ENCODE results near the gene MMRN2.
"Not testable (repeated sequence)": the region's sequence is repeated elsewhere in the genome, so short reads cannot be mapped to it uniquely, and the experiment has no call there.

MMRN2 gene

DNA sequence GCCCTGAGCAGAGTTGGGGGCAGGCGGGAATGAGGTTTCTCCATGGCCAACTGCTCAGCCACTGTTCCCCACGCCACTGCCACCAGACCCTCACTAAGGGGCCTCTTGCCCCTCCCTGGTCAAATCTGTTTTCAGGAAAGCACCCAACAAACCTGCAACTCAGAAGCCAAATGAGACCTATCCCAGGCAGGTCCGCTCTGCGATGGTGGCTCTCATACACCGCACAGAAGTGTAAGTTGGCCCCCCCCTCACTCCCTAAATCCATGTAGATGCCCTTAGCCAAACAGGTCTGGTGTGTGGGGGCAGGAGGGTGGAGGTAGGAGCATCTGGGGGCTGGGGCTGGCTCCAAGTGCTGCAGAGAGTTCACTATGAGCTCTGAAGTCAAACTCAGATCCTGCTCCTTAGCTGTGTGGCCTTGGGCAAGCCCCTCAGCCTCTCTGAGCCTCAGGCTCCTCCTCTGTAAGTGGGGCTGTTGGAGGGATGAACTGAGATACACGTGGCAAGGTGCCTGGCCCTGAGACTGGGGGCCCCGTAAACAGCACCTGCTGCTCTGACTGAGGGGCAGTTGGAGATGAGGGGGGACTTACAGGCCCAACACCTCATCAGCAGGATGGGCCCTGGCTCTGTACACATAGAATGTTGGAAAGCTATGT lies 1.1 kb downstream of the MMRN2 start:
- DNase-seq (ENCODE audit: extremely low read depth in 1 of 2, low read depth in 1 of 2), result no peak

DNA sequence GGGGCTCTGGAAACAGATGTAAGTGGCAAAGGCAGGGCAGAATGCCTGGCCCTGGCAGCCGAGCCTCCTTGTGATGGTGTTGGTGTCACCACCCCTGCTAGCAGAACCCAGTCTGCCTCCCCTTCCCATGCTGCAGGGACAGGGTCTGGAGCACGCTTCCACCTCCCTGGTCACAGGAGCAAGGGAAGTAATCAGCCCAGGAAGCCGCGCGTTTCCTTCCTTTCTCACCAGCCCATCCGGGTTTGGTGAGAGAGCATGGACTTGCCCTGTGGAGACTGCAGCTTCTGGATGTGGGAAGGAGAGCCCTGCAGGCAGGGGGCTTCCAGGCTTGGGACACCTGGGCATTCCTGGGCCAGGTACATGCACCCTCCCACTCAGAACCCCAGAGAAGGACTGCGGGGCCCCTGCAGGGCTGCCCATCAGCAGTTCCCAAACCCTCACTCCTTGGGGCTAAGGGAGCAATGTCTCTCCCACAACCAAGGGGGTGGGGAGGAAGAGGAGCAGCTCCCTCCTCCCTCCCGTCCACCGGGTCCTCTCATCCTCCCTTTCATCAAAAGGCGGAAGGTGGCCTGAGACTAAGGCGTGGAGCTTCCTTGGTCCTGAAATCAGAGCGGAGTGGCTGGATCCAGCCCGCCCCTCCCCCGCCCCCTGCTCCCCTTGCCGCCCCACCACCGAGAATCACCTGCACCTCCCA lies 1.8 kb downstream of the MMRN2 start:
- no peak for DNase-seq (ENCODE audit: extremely low read depth in 1 of 2, low read depth in 1 of 2)

DNA sequence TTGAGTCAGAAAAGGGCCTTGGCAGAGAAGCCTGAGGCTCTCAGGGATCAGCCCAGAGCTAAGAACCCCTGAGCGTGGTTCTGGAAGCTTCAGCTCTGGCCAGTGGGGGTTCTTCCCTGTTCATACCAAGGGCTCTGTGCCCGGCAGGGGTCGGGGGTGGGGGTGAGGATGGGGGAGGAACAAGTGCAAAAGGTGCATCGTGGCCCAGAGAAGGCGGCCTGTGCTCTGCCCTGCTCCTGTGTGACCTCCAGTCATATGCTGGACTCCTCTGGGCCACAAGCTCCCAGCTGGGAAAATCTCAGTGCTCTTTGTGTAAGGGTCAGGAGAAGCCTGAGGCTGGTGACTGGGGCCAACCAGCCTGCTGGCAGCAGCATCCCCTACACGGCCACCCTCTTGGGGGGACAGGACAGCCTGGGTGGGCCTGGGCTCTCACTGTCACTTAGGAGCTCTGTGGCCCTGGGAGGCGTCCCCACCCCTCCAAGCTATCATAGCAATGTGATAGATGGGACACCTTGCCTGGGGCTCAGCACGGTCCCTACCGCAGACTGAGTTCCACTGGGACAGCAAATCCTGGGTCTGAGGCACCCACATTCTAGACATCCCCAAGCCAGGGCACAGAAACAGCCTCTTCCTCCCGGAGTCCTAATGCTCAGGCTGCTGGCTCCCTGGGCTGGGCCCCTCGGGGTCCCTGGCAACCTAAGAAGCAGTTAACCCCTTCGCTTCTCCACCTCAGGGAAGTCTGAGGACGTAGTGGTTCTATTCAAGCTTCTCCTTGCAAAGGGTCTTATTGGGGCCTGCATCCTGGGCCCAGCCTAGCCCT lies 2.5 kb downstream of the MMRN2 start:
- no peak for DNase-seq (ENCODE audit: extremely low read depth in 1 of 2, low read depth in 1 of 2)

DNA sequence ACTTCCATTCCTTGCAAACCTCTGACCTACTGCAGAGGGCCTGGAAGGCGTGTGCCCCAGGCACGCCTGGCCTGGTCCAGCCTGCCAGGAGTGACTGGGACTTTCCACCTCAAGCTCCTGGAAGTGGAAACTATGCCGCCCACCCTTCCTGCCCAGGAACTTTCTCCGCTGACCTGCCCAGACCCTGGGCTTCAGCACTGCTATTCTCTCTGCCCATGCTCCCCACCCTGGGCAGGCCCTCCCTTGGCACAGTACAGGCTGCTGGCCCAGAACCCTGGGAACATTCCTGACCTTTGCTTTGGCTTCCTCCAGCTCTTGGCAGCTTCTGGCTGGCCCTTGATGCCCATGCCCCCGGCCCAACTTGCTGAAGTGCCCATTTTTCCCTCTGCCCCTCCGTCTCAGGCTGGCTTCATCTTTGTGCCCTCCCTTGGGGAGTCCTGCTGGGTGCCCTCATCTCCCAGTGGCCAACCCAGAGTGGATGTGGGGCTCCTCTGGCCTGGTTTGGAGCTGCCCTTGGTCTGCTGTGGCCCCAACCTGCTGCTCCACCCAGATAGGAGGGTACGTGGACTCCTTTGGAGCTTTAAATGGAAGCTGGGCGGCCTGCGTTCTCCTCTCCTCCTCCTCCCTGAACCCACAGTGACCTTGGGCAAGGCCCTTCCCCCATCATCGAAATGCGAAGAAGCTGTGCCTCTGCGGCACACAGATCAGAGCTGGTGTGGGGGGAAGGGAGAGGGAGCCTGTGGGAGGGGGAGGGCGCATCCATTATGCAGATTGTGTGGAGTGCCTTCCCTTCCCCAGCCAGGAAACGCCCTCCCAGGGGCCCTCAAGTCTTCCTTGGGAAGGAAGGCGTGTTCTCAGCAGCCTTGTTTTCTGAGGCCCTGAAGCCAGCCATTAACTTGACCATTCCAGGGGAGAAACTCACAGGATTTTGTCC lies 3.4 kb downstream of the MMRN2 start:
- no peak for DNase-seq (ENCODE audit: extremely low read depth in 1 of 2, low read depth in 1 of 2)

DNA sequence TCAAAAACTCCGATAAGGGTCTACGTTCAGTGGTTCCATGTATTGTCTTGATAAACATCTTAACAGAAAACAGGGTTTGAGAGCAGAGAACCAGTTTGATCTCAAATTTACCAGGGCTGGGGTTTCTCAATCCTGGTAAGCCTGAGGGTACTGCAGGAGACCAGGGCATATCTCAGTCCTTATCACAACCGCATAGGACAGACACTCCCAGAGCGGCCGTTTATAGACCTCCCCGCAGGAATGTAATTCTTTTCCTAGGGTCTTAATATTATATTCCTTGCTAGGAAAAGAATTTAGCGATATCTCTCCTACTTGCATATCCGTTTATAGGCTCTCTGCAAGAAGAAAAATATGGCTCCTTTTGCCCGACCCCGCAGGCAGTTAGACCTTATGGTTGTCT lies 4.7 kb downstream of the MMRN2 start:
- not testable (repeated sequence) for DNase-seq (ENCODE audit: extremely low read depth in 1 of 2, low read depth in 1 of 2)

DNA sequence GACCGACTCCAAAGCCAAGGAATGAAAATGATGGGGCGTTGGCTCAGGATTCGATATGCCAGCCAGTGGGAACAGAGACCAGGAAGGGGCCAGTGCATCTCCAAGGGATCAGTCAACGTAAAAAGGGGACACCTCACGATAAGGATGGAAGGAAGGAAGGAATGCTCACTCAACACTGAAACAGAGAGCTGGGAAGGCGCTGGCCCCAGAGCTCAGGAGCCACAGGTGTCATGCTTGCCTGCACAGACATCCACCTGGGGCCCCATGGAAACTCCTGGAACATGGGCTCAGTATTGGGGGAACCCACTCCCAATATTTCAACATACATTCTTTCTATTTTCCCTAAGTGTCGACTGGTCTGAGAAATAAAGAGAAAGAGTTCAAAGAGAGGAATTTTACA lies 5.3 kb downstream of the MMRN2 start:
- no peak for DNase-seq (ENCODE audit: extremely low read depth in 1 of 2, low read depth in 1 of 2)

DNA sequence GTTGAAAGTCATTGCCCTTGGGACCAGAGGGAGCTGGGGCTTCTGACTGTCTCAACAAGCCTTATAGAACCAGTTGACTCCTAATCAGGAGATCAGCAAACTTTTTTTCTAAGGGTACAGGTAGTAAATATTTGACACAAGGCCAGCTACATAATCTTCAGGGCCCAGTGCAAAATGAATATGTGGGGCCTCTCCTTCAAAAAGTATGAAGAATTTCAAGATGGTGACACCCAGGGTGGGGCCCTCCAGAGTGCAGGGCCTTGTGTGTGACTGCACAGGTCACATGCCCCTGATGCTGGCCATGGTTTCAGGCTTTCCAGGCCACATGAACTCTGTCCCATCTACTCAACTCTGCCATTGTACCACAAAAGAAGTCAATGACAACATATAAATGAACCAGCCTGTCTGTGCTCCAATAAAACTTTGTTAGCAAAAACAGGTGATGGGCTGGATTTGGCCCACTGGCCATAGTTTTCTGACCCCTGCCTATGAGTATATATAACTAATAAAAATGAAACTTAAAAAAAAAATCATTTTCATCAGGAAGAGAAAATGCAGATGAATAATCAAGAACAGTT lies 6.1 kb downstream of the MMRN2 start:
- DNase-seq (ENCODE audit: extremely low read depth in 1 of 2, low read depth in 1 of 2), result no peak

DNA sequence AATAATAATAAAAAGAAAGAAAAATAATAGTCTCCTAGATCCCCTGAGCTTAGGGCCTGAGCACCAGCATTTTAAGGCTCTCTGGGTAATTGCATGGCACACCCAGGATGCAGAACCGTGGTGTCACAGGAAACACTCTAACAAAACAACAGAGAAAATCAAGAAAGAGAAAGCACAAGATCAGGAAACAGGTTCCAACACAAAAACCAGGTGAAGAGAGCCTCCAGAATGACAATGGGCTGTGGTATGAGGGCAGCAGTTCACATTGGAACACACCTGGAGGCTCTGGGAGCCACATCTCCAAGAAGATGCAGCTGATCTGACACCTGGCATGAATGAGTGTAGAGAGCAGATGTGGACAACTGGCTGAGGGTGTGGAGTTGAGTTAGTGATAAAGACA lies 7.1 kb downstream of the MMRN2 start:
- no peak for DNase-seq (ENCODE audit: extremely low read depth in 1 of 2, low read depth in 1 of 2)

DNA sequence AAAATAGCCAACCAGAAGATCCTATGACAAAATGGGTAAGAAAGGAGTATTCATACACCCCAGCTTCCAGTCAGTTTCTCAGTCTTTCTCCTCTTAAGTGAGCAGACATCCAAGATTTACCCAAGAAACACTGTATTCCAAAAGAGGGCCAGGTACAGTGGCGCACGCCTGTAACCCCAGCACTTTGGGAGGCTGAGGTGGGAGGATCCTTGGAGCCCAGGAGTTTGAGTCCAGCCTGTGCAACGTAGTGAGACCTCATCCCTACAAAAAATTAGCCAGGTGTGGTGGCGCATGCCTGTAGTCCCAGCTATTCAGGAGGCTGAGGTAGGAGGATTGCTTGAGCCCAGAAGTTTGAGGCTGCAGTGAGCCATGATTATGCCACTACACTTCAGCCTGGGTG lies 9.6 kb downstream of the MMRN2 start:
- DNase-seq (ENCODE audit: extremely low read depth in 1 of 2, low read depth in 1 of 2), result not testable (repeated sequence)

DNA sequence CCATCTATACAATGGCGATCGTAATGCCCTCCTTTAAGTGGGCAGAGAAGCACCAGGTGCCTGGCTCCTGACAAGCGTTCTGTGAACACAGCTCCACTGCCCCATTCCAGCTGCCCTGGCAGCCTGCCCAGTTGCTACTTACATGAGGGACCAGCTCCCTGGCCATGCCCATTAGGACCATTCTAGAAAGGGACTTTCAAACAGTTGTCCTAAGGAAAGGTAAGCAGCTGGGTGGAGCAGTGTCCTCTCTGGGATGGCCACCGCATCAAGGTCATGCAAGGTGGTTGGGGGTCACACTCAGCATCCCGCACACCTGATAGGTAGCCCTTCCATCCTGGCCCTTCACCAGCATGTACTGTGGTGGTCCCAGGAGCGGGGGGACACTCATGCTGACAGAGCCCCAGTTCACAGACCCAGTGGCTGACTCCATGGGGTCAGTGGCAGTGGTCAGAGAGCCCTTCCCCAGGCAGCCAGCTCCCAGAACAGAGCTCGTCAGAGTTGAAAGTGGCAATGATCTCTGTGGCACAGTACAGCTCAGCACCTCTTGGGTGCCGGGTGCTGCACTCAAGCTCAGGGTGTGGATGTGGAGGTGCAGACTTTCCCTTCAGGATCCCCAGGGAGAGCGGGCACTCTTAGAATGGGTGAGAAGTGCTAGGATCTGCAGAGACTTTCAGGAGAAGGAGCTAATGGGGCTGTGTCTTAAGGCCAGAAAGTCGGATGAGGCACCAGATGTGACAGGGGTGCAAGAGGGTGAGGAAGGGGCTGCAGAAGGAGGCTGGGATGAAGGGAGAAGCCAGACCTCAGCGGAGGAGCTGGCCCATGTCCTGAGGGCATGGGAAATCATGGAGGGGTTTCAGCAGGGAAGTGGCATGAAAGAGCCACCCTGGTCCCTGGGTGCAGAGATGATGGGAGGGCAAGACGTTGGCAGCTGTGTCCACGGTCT lies 10.9 kb downstream of the MMRN2 start:
- no peak for DNase-seq (ENCODE audit: extremely low read depth in 1 of 2, low read depth in 1 of 2)

DNA sequence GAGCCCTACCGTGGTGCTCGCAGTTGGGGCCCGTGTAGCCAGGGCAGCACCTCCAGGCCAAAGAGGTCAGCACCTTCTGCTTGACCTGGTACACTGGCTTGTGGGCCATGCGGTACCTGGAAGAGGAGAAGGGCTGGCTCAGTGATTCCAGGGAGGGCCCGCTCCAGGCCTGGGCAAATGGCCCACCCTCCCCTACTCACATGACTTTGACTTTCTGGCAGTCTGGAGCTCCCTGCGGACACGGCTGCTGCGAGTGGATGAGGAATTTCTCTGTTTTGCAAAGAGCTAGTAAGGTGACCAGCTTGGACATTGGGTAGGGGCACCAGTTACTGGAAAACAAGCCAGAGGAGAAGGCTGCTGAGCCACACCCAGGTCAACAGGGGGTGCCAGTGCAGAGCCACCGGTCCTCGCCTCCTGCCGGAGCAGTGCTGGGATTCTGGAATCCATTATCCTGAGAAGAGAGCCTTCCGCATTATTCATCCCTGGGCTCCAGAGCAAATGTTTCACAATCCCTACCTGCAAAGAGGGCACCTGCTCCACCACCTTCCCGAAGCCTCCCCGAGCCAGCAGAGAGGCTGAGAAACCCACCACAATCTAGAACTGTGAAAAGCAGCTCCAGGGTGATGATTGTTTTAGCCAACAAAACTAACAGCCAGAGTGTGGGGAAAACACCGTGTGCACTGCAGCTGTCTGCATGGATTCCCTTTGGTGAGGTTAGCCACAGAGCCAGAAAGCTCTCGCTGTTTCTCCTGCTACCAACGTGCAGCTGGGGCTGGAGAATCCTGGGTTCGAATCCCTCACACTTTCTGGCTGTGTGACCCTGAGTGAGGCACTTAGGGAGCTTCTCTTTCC lies 11.8 kb downstream of the MMRN2 start:
- no peak for DNase-seq (ENCODE audit: extremely low read depth in 1 of 2, low read depth in 1 of 2)

DNA sequence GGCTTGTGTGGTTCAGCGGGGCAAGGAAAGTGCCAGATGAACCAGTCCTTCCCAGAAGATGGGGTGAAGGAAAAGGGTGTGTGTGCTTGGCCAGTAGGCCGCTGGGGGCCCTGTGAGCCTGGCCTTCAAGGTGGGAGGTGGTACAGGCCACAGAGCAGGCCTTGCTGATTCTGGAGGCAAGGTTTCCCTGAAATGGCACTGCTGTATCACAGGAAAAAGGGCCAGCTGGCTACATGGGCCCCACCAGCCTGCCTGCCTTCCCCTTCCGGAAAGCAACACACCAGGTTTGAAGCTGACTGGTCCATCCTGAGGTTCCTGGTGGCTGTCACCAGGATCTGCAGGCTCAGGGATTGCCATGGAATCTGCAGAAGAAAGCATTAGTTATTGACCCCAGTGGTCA lies 12.5 kb downstream of the MMRN2 start:
- DNase-seq (ENCODE audit: extremely low read depth in 1 of 2, low read depth in 1 of 2), result no peak

DNA sequence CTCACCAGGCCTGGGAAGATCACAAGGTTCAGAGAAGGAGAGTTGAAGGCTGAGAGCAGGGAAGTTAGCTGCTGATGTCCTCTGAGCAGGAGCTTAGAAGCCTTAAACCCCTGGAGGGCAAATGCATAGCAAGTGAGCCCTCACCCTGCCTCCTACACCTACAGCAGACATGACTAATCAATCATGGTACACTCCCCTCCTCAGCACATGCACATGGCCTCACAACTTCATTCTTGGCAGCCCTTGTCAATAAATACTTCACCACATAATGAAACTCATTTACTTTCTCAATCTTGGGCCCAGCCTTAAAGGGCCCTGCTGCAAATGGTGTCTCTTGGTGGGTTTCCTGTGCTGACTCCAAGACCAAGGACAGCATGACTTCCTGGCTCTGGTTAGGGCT lies 12.9 kb downstream of the MMRN2 start:
- DNase-seq (ENCODE audit: extremely low read depth in 1 of 2, low read depth in 1 of 2), result no peak

DNA sequence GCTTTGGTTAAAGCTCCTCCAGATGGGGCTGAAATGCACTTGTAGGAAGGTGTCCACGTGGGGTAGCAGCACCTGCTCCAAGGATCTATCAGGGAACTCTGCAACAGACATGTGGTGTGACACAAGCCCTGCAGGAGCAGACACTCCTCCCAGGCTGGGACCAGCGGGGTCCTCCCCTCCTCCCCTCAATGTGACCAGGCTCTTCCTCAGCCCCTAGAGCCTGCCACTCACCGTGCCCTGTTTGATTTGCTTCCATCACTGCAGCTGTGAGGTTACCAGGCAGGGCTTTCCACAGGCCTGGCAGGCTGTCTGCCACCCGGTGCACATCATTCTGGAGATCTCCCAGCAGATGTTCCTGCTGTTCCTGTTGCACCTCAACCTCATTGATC lies 13.4 kb downstream of the MMRN2 start:
- DNase-seq (ENCODE audit: extremely low read depth in 1 of 2, low read depth in 1 of 2), result no peak

DNA sequence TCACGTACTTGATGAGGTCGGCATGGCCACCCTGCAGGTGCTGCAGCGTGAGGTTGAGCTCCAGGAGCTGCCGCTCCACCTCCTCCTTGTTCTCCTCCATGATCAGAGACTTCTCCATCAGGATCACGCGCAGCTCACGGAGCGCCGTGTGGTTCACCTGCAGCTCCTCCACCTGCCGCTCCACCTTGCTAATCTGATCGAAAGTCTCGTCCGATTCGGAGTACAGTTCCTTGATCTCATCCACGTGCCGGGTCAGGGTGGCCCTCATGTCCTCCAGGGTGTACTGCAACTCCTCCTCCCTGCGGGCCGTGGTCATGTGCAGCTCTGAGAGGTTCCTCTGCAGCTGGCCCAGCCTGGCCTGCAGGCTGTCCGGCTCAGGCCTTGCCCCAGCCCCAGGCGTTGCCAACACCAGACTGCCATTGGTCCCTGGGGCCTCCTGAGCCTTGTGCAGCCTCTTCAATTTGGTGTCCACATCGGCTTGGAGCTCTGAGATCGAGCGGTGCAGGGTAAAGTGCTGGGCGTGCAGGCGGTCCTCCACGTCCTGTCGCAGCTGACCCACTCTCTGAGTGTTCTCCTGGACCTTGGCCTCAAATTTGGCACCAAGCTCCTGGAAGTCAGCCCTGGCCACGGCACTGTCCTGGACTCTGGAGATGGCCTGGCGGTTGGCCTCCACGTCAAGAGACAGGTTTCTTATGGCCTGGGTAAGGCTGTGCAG lies 13.9 kb downstream of the MMRN2 start:
- no peak for DNase-seq (ENCODE audit: extremely low read depth in 1 of 2, low read depth in 1 of 2)

DNA sequence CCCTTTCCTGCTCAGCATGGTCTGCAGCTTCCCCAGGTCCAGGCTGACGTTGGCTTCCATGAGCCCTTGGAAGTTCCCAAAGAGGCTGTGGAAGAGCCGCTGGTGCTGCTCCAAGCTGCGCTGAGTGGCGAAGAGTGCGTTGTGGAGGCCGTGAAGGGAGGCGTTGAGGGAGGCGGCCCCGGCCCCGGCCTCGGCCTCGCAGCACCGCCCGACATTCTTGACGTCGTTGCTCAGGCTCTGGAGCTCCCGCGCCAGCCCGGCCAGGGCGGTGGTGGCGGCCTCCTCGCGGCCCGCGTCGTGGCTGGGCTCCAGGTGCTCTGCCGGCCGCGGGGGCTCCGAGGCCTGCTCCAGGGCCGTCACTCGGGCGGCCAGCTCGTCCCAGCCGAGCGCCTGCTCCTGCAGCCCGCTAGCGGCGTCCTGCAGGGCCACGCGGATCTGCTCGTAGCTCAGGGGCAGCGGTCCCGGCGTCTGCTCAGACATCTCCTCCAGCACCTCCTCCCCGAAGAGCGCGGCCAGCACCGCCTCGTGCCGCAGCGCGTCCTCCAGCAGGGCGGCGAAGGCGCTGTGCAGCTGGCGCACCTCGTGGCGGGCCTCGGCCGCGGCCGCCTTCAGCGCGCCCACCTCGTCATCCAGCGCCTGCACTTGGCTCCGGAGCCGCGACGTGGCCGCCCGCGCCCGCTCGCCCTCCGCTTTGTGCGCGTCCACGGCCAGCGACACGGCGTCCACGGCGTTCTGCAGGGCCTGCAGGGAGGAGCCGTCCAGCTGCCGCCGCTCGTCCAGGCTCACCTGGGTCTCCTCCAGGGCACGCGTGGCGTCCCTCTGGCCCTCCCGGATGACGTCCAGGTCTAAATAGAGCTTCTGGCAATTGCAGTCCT lies 14.7 kb downstream of the MMRN2 start:
- DNase-seq (ENCODE audit: extremely low read depth in 1 of 2, low read depth in 1 of 2), result no peak

DNA sequence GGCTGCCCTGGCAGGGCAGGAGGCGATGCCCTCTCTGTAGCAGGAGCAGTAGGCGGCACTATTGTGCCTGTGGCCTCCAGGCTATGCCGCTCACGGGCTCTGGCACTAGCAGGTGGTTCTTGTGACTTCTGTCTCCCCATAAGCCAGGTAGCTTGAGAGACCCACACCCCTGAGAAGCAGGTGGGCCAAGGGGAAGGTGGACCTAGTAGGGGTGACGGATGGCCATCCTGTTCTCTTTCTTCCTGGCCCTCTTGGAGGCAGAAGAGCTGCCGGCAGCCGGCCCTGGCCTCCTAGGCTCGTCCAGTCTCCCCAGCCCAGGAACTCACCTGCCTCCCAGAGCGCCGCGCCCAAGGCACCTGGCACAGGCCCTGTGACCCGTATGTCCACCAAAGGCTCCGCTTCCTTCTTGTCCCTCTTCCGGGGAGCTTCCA lies 15.4 kb downstream of the MMRN2 start:
- DNase-seq (ENCODE audit: extremely low read depth in 1 of 2, low read depth in 1 of 2), result no peak
